Measurements from ENCODE around the gene CFAP300.
A peak's percentile ranks its signal among the peaks of the same experiment; 100 is the strongest.

CFAP300 gene

GRCh38 chr11:102079625-102080024 is 32.4 kb downstream of the CFAP300 start:
- DNase-seq, result no peak

GRCh38 chr11:102081313-102081712 is 34.1 kb downstream of the CFAP300 start:
- no peak for DNase-seq

GRCh38 chr11:102085864-102086551 is 38.8 kb downstream of the CFAP300 start:
- no peak for DNase-seq

- DNase-seq, result no peak
These were observed 49.9 kb downstream of the CFAP300 start for GRCh38 chr11:102097186-102097585.

- no peak for DNase-seq
These were observed 52.5 kb downstream of the CFAP300 start for GRCh38 chr11:102099755-102100154.

GRCh38 chr11:102108734-102109440 is 61.6 kb downstream of the CFAP300 start:
- no peak for DNase-seq

- DNase-seq, result peak; percentile 23
These were observed 62.9 kb downstream of the CFAP300 start, which contains the start of gene YAP1 for GRCh38 chr11:102109896-102110760. Gene YAP1 (plus strand): TSS chr11:102110447. CDS start chr11:102110849, 402 bp downstream.

- no peak for DNase-seq
These were observed 63.4 kb downstream of the CFAP300 start for GRCh38 chr11:102110761-102111010.

GRCh38 chr11:102111011-102111786 is 64.0 kb downstream of the CFAP300 start:
- DNase-seq, result no peak

GRCh38 chr11:102111787-102112508 is 64.7 kb downstream of the CFAP300 start:
- no peak for DNase-seq

- no peak for DNase-seq
These were observed 65.2 kb downstream of the CFAP300 start for GRCh38 chr11:102112509-102112821.

GRCh38 chr11:102114032-102114431 is 66.8 kb downstream of the CFAP300 start:
- no peak for DNase-seq

- no peak for DNase-seq
These were observed 68.3 kb downstream of the CFAP300 start for GRCh38 chr11:102115557-102115956.

- no peak for DNase-seq
These were observed 69.4 kb downstream of the CFAP300 start for GRCh38 chr11:102116453-102117205.

GRCh38 chr11:102117472-102118113 is 70.4 kb downstream of the CFAP300 start:
- DNase-seq, result no peak

- DNase-seq, result no peak
These were observed 71.7 kb downstream of the CFAP300 start for GRCh38 chr11:102118937-102119336.

- DNase-seq, result no peak
These were observed 72.8 kb downstream of the CFAP300 start for GRCh38 chr11:102119997-102120396.

- no peak for DNase-seq
These were observed 73.3 kb downstream of the CFAP300 start for GRCh38 chr11:102120437-102120973.

- DNase-seq, result no peak
These were observed 74.1 kb downstream of the CFAP300 start for GRCh38 chr11:102121329-102121728.
